H9 (cell line): ENCODE measurements around the gene GPR21. TPM values are rescaled to one million over a fixed set of nuclear protein-coding genes. Genes with fewer than 3 reads are reported as not detected.

Source experiments
- DNase-seq: peaks from one replicate; pipeline ENCODE4 v3.0.0-alpha.2; 2017
- H2AFZ ChIP-seq: one replicate; pipeline ENCODE4 v1.6.1; 2013; ENCODE audit warnings: mild to moderate bottlenecking, low read length, control low read depth, moderate library complexity
- H2AK5ac ChIP-seq: 2 replicates; pipeline ENCODE4 v1.6.1; 2013; ENCODE audit warnings: low read length, control low read depth, mixed read lengths; ENCODE audit not compliant: insufficient read length
- H2BK120ac ChIP-seq: one replicate; pipeline ENCODE4 v1.6.1; 2013; ENCODE audit warnings: low read depth, mild to moderate bottlenecking, low read length, control low read depth, inconsistent platforms; ENCODE audit not compliant: poor library complexity, severe bottlenecking
- H2BK12ac ChIP-seq: 2 replicates; pipeline ENCODE4 v1.6.1; 2013; ENCODE audit warnings: low read length, control low read depth, mixed read lengths, low read depth; ENCODE audit not compliant: insufficient read length
- H2BK15ac ChIP-seq: 2 replicates; pipeline ENCODE4 v1.6.1; 2013; ENCODE audit warnings: low read depth, low read length, control low read depth
- H2BK20ac ChIP-seq: one replicate; pipeline ENCODE4 v1.6.1; 2013; ENCODE audit warnings: low read depth, mild to moderate bottlenecking, low read length, control low read depth, inconsistent platforms; ENCODE audit not compliant: poor library complexity, severe bottlenecking
- H2BK5ac ChIP-seq: 2 replicates; pipeline ENCODE4 v1.6.1; 2013; ENCODE audit warnings: low read length, control low read depth, mixed read lengths; ENCODE audit not compliant: insufficient read length
- H3K14ac ChIP-seq: 2 replicates; pipeline ENCODE4 v1.6.1; 2013; ENCODE audit warnings: low read length, control low read depth; ENCODE audit not compliant: insufficient read depth
- H3K18ac ChIP-seq: 2 replicates; pipeline ENCODE4 v1.6.1; 2013; ENCODE audit warnings: low read depth, mild to moderate bottlenecking, mixed read lengths, low read length, control low read depth; ENCODE audit not compliant: insufficient read length
- H3K23ac ChIP-seq: 2 replicates; pipeline ENCODE4 v1.6.1; 2013; ENCODE audit warnings: low read length, control low read depth, mixed read lengths, low read depth; ENCODE audit not compliant: insufficient read length
- H3K23me2 ChIP-seq: 2 replicates; pipeline ENCODE4 v1.6.1; 2013; ENCODE audit warnings: low read depth, mild to moderate bottlenecking, mixed read lengths, low read length, control low read depth; ENCODE audit not compliant: insufficient read length, poor library complexity, severe bottlenecking
- H3K27ac ChIP-seq: 2 replicates; pipeline ENCODE4 v1.5.1; 2013; ENCODE audit warnings: low read length, control low read depth, mixed read lengths, low read depth; ENCODE audit not compliant: insufficient read length
- H3K27me3 ChIP-seq: 2 replicates; pipeline ENCODE4 v1.6.1; 2013; ENCODE audit warnings: low read length, control low read depth, inconsistent platforms; ENCODE audit not compliant: insufficient read depth
- H3K4ac ChIP-seq: 2 replicates; pipeline ENCODE4 v1.6.1; 2013; ENCODE audit warnings: low read depth, mild to moderate bottlenecking, control low read depth, inconsistent platforms, low read length, moderate library complexity
- H3K4me1 ChIP-seq: 2 replicates; pipeline ENCODE4 v1.6.1; 2013; ENCODE audit warnings: low read length, control low read depth, inconsistent platforms; ENCODE audit not compliant: insufficient read depth
- H3K4me2 ChIP-seq: 2 replicates; pipeline ENCODE4 v1.6.1; 2013; ENCODE audit warnings: low read length, control low read depth, mixed read lengths; ENCODE audit not compliant: insufficient read length, insufficient read depth
- H3K56ac ChIP-seq: 2 replicates; pipeline ENCODE4 v1.6.1; 2013; ENCODE audit warnings: low read depth, mild to moderate bottlenecking, mixed read lengths, low read length, control low read depth; ENCODE audit not compliant: insufficient read length
- H3K79me1 ChIP-seq: 2 replicates; pipeline ENCODE4 v1.6.1; 2013; ENCODE audit warnings: low read depth, mild to moderate bottlenecking, moderate library complexity, low read length, control low read depth, inconsistent platforms; ENCODE audit not compliant: insufficient read depth, poor library complexity, severe bottlenecking
- H3K79me2 ChIP-seq: 2 replicates; pipeline ENCODE4 v1.6.1; 2013; ENCODE audit warnings: low read length, control low read depth, inconsistent platforms; ENCODE audit not compliant: insufficient read depth
- H3K9ac ChIP-seq: 2 replicates; pipeline ENCODE4 v1.6.1; 2013; ENCODE audit warnings: low read length, control low read depth, mixed read lengths; ENCODE audit not compliant: insufficient read length; ENCODE audit errors: extremely low read depth
- H3K9me3 ChIP-seq: one replicate; pipeline ENCODE4 v1.6.1; 2013; ENCODE audit warnings: low read depth, low read length, inconsistent platforms; ENCODE audit not compliant: control insufficient read depth
- H3T11ph ChIP-seq: one replicate; pipeline ENCODE4 v1.6.1; 2013; ENCODE audit warnings: mild to moderate bottlenecking, low read length, control low read depth, inconsistent platforms
- H4K20me1 ChIP-seq: one replicate; pipeline ENCODE4 v1.6.1; 2013; ENCODE audit not compliant: control insufficient read depth, insufficient read length, insufficient read depth
- H4K5ac ChIP-seq: 2 replicates; pipeline ENCODE4 v1.6.1; 2013; ENCODE audit warnings: low read depth, mild to moderate bottlenecking, mixed read lengths, low read length, control low read depth; ENCODE audit not compliant: insufficient read length
- H4K8ac ChIP-seq: replicated peaks from 2 replicates; pipeline ENCODE4 v1.6.1; 2013; ENCODE audit warnings: low read length, control low read depth, mixed read lengths, low read depth; ENCODE audit not compliant: insufficient read length
- H4K91ac ChIP-seq: 2 replicates; pipeline ENCODE4 v1.6.1; 2013; ENCODE audit warnings: low read depth, mild to moderate bottlenecking, moderate library complexity, mixed read lengths, low read length, control low read depth; ENCODE audit not compliant: insufficient read length
- H3K27ac Mint-ChIP-seq, 3 experiments: 2 replicates in 2 of 3; 3 replicates in 1 of 3; pipeline ENCODE4 v1.8.0; 2020 to 2021; ENCODE audit warnings: mixed read lengths in 3 of 3, mild to moderate bottlenecking in 1 of 3, moderate library complexity in 1 of 3
- H3K27me3 Mint-ChIP-seq: 2 replicates; pipeline ENCODE4 v1.8.0; 2021; ENCODE audit warnings: low read depth, mild to moderate bottlenecking, moderate library complexity, mixed read lengths
- H3K36me3 Mint-ChIP-seq, 3 experiments: 2 replicates in 2 of 3; 3 replicates in 1 of 3; pipeline ENCODE4 v1.8.0; 2020 to 2021; ENCODE audit warnings: low read depth in 3 of 3, mixed read lengths in 3 of 3; ENCODE audit not compliant: insufficient read depth in 1 of 3
- H3K4me1 Mint-ChIP-seq, 2 experiments: 2 replicates each; pipeline ENCODE4 v1.8.0; 2020; ENCODE audit warnings: mixed read lengths in 2 of 2
- H3K4me3 Mint-ChIP-seq, 2 experiments: 2 replicates in 1 of 2; 3 replicates in 1 of 2; pipeline ENCODE4 v1.8.0; 2020 to 2021; ENCODE audit warnings: mild to moderate bottlenecking in 2 of 2, mixed read lengths in 2 of 2, moderate library complexity in 1 of 2
- H3K9me3 Mint-ChIP-seq, 2 experiments: 2 replicates in 1 of 2; 3 replicates in 1 of 2; pipeline ENCODE4 v1.8.0; 2020; ENCODE audit warnings: mild to moderate bottlenecking in 2 of 2, mixed read lengths in 2 of 2, moderate library complexity in 1 of 2
- CTCF ChIP-seq: fragments of 200-600 bp; sonication (generic); conservative IDR thresholded peaks from 3 replicates; pipeline ENCODE4 v1.8.0; 2021; ENCODE audit warnings: antibody characterized with exemption, mild to moderate bottlenecking
- WGBS: extraction: QIAGEN DNeasy Blood & Tissue Kit; methylation state at CpG from one replicate; pipeline ENCODE4 v1.1.7; 2013; ENCODE audit warnings: missing lambda C conversion rate, low lambda C conversion rate, mixed read lengths; ENCODE audit not compliant: insufficient read length; ENCODE audit errors: extremely low coverage; 5-methylcytosine and 5-hydroxymethylcytosine counted together
- total RNA-seq: library from RNA; stranded (reverse); gene quantifications from 2 replicates; pipeline ENCODE4 v1.2.1, GENCODE V29; 2021

Gene GPR21
- total RNA-seq, 1 experiment from 2014 or later, result 0.87 TPM

- H3K4me1 ChIP-seq, result no peaks in the 10 kb centered on the region
- H2BK12ac ChIP-seq, result no peak overlapping the region
- no peak overlapping the region for H2BK5ac ChIP-seq
- H3K56ac ChIP-seq, result no peak overlapping the region
- H3T11ph ChIP-seq, result no peak overlapping the region
- peaks cover 15 to 32% (median 27%) of the 10 kb centered on the region in 3 experiments; a peak in 6 of 7 replicates for H3K36me3 Mint-ChIP-seq
- H3K23ac ChIP-seq, result no peak overlapping the region
- no peak overlapping the region for H4K8ac ChIP-seq
- H2BK120ac ChIP-seq, result no peak overlapping the region
- no peak overlapping the region for H3K14ac ChIP-seq
- H2AFZ ChIP-seq, result no peak overlapping the region
- no peak overlapping the region for H3K4ac ChIP-seq
- no peak overlapping the region for H3K9ac ChIP-seq
- no peaks in the 10 kb centered on the region for H3K79me1 ChIP-seq
- no peak overlapping the region for H3K4me3 Mint-ChIP-seq
- WGBS, result no CpG with 5 or more reads among the region's 2 CpGs
- H3K9me3 Mint-ChIP-seq, result no peaks in the 10 kb centered on the region
- H2AK5ac ChIP-seq, result no peak overlapping the region
- no peak overlapping the region for H4K91ac ChIP-seq
- no peak overlapping the region for H2BK20ac ChIP-seq
- H3K27ac ChIP-seq, result no peak overlapping the region
- no peak for TF ChIP-seq CTCF
- H3K4me2 ChIP-seq, result no peak overlapping the region
- H3K23me2 ChIP-seq, result no peaks in the 10 kb centered on the region
- H3K27ac Mint-ChIP-seq, result peak overlapping the region in 1 of 3 experiments; percentile 34; a peak in 1 of 7 replicates
- H3K18ac ChIP-seq, result no peak overlapping the region
- no peak for DNase-seq
- no peak overlapping the region for H4K5ac ChIP-seq
- no peaks in the 10 kb centered on the region for H3K27me3 Mint-ChIP-seq
- H3K9me3 ChIP-seq, result no peaks in the 10 kb centered on the region
- no peak overlapping the region for H2BK15ac ChIP-seq
- no peaks in the 10 kb centered on the region for H4K20me1 ChIP-seq
- no peaks in the 10 kb centered on the region for H3K79me2 ChIP-seq
- peaks cover 12 to 14% of the 10 kb centered on the region in 2 experiments for H3K4me1 Mint-ChIP-seq
- H3K27me3 ChIP-seq, result no peaks in the 10 kb centered on the region
Observed at GRCh38 chr9:123053711-123054110, 20.2 kb downstream of the GPR21 start.
